Ovary (tissue), 3 donors: ENCODE results near the gene RAB40B.

ENCODE experiments used
- CTCF ChIP-seq, 3 donors: fragments of 450-650 bp in 2 of 3; fragments of 200-600 bp in 1 of 3; IDR thresholded peaks; one replicate each; pipeline versions ENCODE4 v1.5.1 to v1.8.0; 2016 to 2022; ENCODE audit warnings: antibody characterized with exemption in 3 of 3, mild to moderate bottlenecking in 1 of 3
- EP300 ChIP-seq: sonication (generic); formaldehyde crosslinking; IDR thresholded peaks from one replicate; pipeline ENCODE4 v1.6.1; 2017; ENCODE audit warnings: antibody characterized with exemption
- donor health status: DM: no; HTN: no; CAD: no.

GRCh38 chr17:82661717-82662683 lies 36.5 kb downstream of the RAB40B start:
- TF ChIP-seq CTCF (IDR thresholded peaks at IDR 0.05) (no peak), EP300 (no peak)
